NCI-H226 (cell line): Measurements from ENCODE around the gene RPH3AL.
"Not testable (repeated sequence)": the region's sequence is repeated elsewhere in the genome, so short reads cannot be mapped to it uniquely, and the experiment has no call there.

Experiments
- DNase-seq: peaks from one replicate; pipeline ENCODE4 v3.0.0-alpha.2; 2015

Gene RPH3AL

GRCh38 chr17:216625-217024 lies 136.0 kb downstream of the RPH3AL start:
- no peak for DNase-seq

GRCh38 chr17:215563-216478 lies 136.8 kb downstream of the RPH3AL start:
- peak; percentile 19 for DNase-seq

- no peak for DNase-seq
These were observed 137.7 kb downstream of the RPH3AL start for GRCh38 chr17:214881-215331.

GRCh38 chr17:213286-214105 lies 139.1 kb downstream of the RPH3AL start:
- no peak for DNase-seq

GRCh38 chr17:210402-210801 lies 142.2 kb downstream of the RPH3AL start:
- DNase-seq: no peak

- DNase-seq: no peak
These were observed 144.2 kb downstream of the RPH3AL start for GRCh38 chr17:208429-208828.

GRCh38 chr17:207775-208174 lies 144.8 kb downstream of the RPH3AL start:
- DNase-seq: no peak

GRCh38 chr17:206941-207560 lies 145.6 kb downstream of the RPH3AL start:
- DNase-seq: no peak

GRCh38 chr17:206484-206883 lies 146.1 kb downstream of the RPH3AL start:
- not testable (repeated sequence) for DNase-seq

GRCh38 chr17:205817-206216 lies 146.8 kb downstream of the RPH3AL start:
- DNase-seq: no peak

- DNase-seq: no peak
These were observed 147.4 kb downstream of the RPH3AL start for GRCh38 chr17:205148-205669.

- no peak for DNase-seq
These were observed 148.0 kb downstream of the RPH3AL start for GRCh38 chr17:204427-205147.

GRCh38 chr17:202501-202951 lies 150.1 kb downstream of the RPH3AL start:
- DNase-seq: no peak

GRCh38 chr17:201736-202135 lies 150.9 kb downstream of the RPH3AL start:
- DNase-seq: not testable (repeated sequence)

- DNase-seq: not testable (repeated sequence)
These were observed 151.3 kb downstream of the RPH3AL start for GRCh38 chr17:201257-201656.

GRCh38 chr17:200586-200985 lies 152.0 kb downstream of the RPH3AL start:
- no peak for DNase-seq

- DNase-seq: no peak
These were observed 152.6 kb downstream of the RPH3AL start for GRCh38 chr17:199806-200545.

GRCh38 chr17:199191-199604 lies 153.4 kb downstream of the RPH3AL start:
- DNase-seq: no peak

- DNase-seq: not testable (repeated sequence)
These were observed 154.4 kb downstream of the RPH3AL start for GRCh38 chr17:198225-198624.

- no peak for DNase-seq
These were observed 155.3 kb downstream of the RPH3AL start for GRCh38 chr17:197352-197751.

- DNase-seq: no peak
These were observed 157.6 kb downstream of the RPH3AL start for GRCh38 chr17:194828-195602.
